Ureter (tissue), 1 donor: ENCODE measurements around the gene CIDEA. TPM values are rescaled to one million over a fixed set of nuclear protein-coding genes. Genes with fewer than 3 reads are reported as not detected.

Experiments
- DNase-seq: peaks from one replicate; pipeline ENCODE4 v3.0.0-alpha.2; 2020; ENCODE audit warnings: low spot score
- total RNA-seq: library from RNA; stranded (reverse); gene quantifications from one replicate; pipeline ENCODE4 v1.2.4, GENCODE V29; 2023
- donor health status: DM: yes; HTN: yes; CAD: no.

The CIDEA gene
- total RNA-seq, 1 donor from 2014 or later: not detected

DNA sequence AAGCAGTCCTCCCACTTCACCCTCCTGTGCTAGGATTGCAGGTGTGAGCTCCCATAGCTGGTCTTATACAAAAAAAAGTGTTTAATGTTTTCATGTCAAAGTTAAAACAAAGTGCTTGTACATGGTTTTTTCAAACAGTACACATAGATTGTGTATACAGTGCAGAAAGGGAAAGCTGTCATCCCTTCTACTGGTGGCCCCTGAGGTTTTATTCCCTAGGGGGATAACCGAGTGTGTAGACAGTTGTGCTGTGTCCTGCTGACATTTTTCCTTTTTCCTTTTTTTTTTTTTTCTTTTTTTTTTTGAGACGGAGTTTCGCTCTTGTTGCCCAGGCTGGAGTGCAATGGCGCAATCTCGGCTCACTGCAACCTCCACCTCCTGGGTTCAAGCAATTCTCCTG, 64.7 kb downstream of the CIDEA start:
- DNase-seq: no peak

DNA sequence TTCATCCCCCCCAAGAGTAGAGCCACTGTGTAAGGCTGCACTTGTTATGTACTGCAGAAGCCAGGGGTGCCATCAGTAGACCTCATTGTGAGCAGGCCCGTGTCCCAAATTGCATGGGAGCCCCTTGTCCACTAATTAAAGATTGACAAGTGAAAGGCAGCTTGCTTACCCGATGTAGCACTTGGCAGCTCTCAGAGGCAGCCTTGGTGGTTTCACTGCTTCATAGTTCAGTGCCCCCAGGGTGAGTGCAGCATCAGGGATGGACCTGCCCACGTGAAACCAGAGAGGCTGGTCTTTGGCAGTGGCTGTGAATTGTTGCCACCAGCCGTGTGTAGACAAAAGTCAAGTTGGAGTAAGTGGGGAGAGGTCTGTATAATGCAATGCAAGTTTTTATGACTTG, 67.2 kb downstream of the CIDEA start:
- DNase-seq: no peak

DNA sequence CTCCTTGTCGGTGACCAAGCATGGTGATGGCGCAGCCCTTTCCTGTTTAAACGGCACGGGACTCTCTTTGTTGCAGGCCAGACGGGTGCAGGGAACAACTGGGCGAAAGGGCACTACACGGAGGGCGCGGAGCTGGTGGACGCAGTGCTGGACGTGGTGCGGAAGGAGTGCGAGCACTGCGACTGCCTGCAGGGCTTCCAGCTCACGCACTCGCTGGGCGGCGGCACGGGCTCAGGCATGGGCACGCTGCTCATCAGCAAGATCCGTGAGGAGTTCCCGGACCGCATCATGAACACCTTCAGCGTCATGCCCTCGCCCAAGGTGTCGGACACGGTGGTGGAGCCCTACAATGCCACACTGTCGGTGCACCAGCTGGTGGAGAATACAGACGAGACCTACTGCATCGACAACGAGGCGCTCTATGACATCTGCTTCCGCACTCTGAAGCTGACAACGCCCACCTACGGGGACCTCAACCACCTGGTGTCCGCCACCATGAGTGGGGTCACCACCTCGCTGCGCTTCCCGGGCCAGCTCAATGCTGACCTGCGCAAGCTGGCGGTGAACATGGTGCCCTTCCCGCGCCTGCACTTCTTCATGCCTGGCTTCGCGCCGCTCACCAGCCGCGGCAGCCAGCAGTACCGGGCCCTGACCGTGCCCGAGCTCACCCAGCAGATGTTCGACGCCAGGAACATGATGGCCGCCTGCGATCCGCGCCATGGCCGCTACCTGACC, 71.0 kb downstream of the CIDEA start:
- DNase-seq: no peak

DNA sequence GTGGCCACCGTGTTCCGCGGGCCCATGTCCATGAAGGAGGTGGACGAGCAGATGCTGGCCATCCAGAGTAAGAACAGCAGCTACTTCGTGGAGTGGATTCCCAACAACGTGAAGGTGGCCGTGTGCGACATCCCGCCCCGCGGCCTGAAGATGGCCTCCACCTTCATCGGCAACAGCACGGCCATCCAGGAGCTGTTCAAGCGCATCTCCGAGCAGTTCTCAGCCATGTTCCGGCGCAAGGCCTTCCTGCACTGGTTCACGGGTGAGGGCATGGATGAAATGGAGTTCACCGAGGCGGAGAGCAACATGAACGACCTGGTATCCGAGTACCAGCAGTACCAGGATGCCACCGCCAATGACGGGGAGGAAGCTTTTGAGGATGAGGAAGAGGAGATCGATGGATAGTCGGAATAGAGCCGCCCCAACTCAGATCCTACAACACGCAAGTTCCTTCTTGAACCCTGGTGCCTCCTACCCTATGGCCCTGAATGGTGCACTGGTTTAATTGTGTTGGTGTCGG, 71.6 kb downstream of the CIDEA start:
- no peak for DNase-seq

DNA sequence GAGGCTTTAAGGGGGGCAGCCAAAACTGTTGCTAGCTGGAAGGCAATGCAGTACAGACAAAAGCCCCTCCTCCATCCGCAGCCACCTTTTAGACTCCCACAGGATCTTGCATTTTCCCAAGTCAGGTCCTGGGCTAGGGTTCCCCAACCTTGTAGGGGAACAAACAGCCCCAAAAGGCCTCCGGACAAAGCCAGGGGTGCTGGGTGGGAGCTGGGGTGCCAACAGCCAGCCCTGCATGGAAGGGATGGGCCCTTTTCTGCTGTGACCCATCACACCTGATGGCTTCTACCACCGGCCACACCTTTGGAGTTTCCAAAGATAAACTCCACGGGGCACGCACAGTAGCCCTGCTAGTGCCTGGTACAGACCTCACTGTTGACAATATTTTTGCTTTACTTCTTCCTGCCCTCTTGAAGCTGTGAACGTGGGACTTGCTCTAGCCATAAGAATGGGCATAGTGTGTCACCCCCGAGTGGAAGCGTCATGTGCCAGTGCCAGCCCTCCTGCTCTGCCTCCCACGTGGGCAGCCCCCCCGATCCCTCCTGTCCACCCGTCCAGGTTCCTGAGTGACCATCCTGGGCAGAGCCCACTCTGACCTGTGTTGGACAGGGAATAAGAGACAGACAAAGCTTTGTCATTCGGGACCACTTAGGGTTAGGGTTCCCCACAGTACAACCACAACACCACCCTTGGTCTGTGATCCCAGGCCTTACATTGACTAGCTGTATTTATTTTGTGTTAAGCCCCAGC, 72.7 kb downstream of the CIDEA start:
- no peak for DNase-seq

Other genes starting within 250 kb of the CIDEA start
- not detected for gene ANKRD62, start 160.5 kb upstream of the CIDEA start, total RNA-seq
- 101 TPM for gene TUBB6, start 53.9 kb downstream of the CIDEA start, total RNA-seq
- gene AFG3L2, start 122.9 kb downstream of the CIDEA start, total RNA-seq: 59.0 TPM
- 5.2 TPM for gene PRELID3A, start 153.6 kb downstream of the CIDEA start, total RNA-seq